Mesendoderm (in vitro differentiated cells): Measurements from ENCODE around the gene NEDD4.
A peak's percentile ranks its signal among the peaks of the same experiment; 100 is the strongest.

Experiments
- DNase-seq: peaks from one replicate; pipeline ENCODE4 v3.0.0; 2013
- H2AK5ac ChIP-seq: 2 replicates; pipeline ENCODE4 v1.6.1; 2013; ENCODE audit warnings: low read length, inconsistent platforms
- H2BK120ac ChIP-seq: 2 replicates; pipeline ENCODE4 v1.6.1; 2013; ENCODE audit warnings: low read depth, mild to moderate bottlenecking, low read length, moderate library complexity, mixed read lengths
- H2BK15ac ChIP-seq: replicated peaks from 2 replicates; pipeline ENCODE4 v1.6.1; 2013; ENCODE audit warnings: low read depth, mild to moderate bottlenecking, moderate library complexity
- H2BK5ac ChIP-seq: 2 replicates; pipeline ENCODE4 v1.6.1; 2013; ENCODE audit warnings: low read length, inconsistent platforms
- H3K18ac ChIP-seq: 2 replicates; pipeline ENCODE4 v1.6.1; 2013; ENCODE audit warnings: mild to moderate bottlenecking, low read length, mixed read lengths
- H3K23ac ChIP-seq: one replicate; pipeline ENCODE4 v1.6.1; 2013; ENCODE audit warnings: low read length
- H3K27ac ChIP-seq: 2 replicates; pipeline ENCODE4 v1.5.1; 2013; ENCODE audit warnings: low read depth, mild to moderate bottlenecking, inconsistent platforms, low read length, moderate library complexity
- H3K27me3 ChIP-seq: 2 replicates; pipeline ENCODE4 v1.6.1; 2013; ENCODE audit warnings: low read length, control low read depth, mild to moderate bottlenecking, inconsistent platforms; ENCODE audit not compliant: insufficient read depth, poor library complexity
- H3K36me3 ChIP-seq: 2 replicates; pipeline ENCODE4 v1.6.1; 2013; ENCODE audit warnings: low read length, inconsistent platforms; ENCODE audit not compliant: control insufficient read depth, insufficient read depth
- H3K4ac ChIP-seq: one replicate; pipeline ENCODE4 v1.6.1; 2013; ENCODE audit warnings: low read depth, mild to moderate bottlenecking, low read length, moderate library complexity
- H3K4me1 ChIP-seq: 2 replicates; pipeline ENCODE4 v1.6.1; 2013; ENCODE audit warnings: low read depth, low read length, inconsistent platforms; ENCODE audit not compliant: control insufficient read depth
- H3K4me2 ChIP-seq: 2 replicates; pipeline ENCODE4 v1.6.1; 2013; ENCODE audit warnings: low read length
- H3K4me3 ChIP-seq: 2 replicates; pipeline ENCODE4 v1.5.1; 2013; ENCODE audit warnings: mild to moderate bottlenecking, low read length
- H3K56ac ChIP-seq: one replicate; pipeline ENCODE4 v1.6.1; 2013; ENCODE audit warnings: low read length
- H3K79me1 ChIP-seq: 2 replicates; pipeline ENCODE4 v1.6.1; 2013; ENCODE audit warnings: low read length, inconsistent platforms
- H3K79me2 ChIP-seq: 2 replicates; pipeline ENCODE4 v1.6.1; 2013; ENCODE audit warnings: mild to moderate bottlenecking, low read length; ENCODE audit not compliant: control insufficient read depth, insufficient read depth
- H3K9ac ChIP-seq: 2 replicates; pipeline ENCODE4 v1.6.1; 2013; ENCODE audit warnings: low read length, inconsistent platforms
- H4K5ac ChIP-seq: one replicate; pipeline ENCODE4 v1.6.1; 2013; ENCODE audit warnings: low read length
- H4K8ac ChIP-seq: one replicate; pipeline ENCODE4 v1.6.1; 2013; ENCODE audit warnings: low read depth, mild to moderate bottlenecking, control low read depth, low read length, moderate library complexity
- WGBS: extraction: QIAGEN DNeasy Blood & Tissue Kit; methylation state at CpG from one replicate; pipeline ENCODE4 v1.1.7; 2013; ENCODE audit warnings: low lambda C conversion rate, missing lambda C conversion rate; ENCODE audit not compliant: insufficient coverage; ENCODE audit errors: extremely low coverage; 5-methylcytosine and 5-hydroxymethylcytosine counted together

Gene NEDD4

GRCh38 chr15:55900019-55900418 lies 93.4 kb downstream of the NEDD4 start:
- Histone ChIP-seq H2BK120ac (no peak overlapping the region), H3K4me2 (no peak overlapping the region), H3K79me2 (no peaks in the 10 kb centered on the region), H2AK5ac (no peak overlapping the region), H3K36me3 (no peaks in the 10 kb centered on the region), H3K27ac (no peak overlapping the region), H2BK5ac (no peak overlapping the region), H3K9ac (no peak overlapping the region), H4K5ac (no peak overlapping the region), H3K4ac (no peak overlapping the region), H3K27me3 (no peaks in the 10 kb centered on the region), H4K8ac (no peak overlapping the region), H3K18ac (no peak overlapping the region), H2BK15ac (no peak overlapping the region), H3K23ac (no peak overlapping the region), H3K4me1 (peaks cover 3% of the 10 kb centered on the region), H3K79me1 (no peaks in the 10 kb centered on the region), H3K4me3 (no peak overlapping the region), H3K56ac (no peak overlapping the region)
- DNase-seq, result no peak
- WGBS, result no CpG with 5 or more reads among the region's 3 CpGs

- Histone ChIP-seq H2AK5ac (no peak overlapping the region), H3K79me1 (no peaks in the 10 kb centered on the region), H3K4ac (no peak overlapping the region), H3K9ac (no peak overlapping the region), H3K18ac (no peak overlapping the region), H3K4me1 (peaks cover 3% of the 10 kb centered on the region), H3K27ac (no peak overlapping the region), H3K4me2 (no peak overlapping the region), H3K79me2 (no peaks in the 10 kb centered on the region), H3K56ac (no peak overlapping the region), H4K5ac (no peak overlapping the region), H2BK15ac (no peak overlapping the region), H3K4me3 (no peak overlapping the region), H3K36me3 (no peaks in the 10 kb centered on the region), H3K27me3 (no peaks in the 10 kb centered on the region), H4K8ac (no peak overlapping the region), H2BK5ac (no peak overlapping the region), H2BK120ac (no peak overlapping the region), H3K23ac (no peak overlapping the region)
- no CpG with 5 or more reads among the region's 1 CpG for WGBS
- DNase-seq, result no peak
Measured at GRCh38 chr15:55899537-55899936, 93.9 kb downstream of the NEDD4 start.

GRCh38 chr15:55897560-55898336 lies 95.7 kb downstream of the NEDD4 start:
- H3K9ac ChIP-seq, result peak overlapping the region; percentile 56
- no peaks in the 10 kb centered on the region for H3K79me2 ChIP-seq
- no CpG with 5 or more reads among the region's 6 CpGs for WGBS
- peak overlapping the region; percentile 75 for H4K5ac ChIP-seq
- no peak overlapping the region for H3K4me2 ChIP-seq
- H3K4me3 ChIP-seq, result no peak overlapping the region
- H3K27me3 ChIP-seq, result no peaks in the 10 kb centered on the region
- no peak overlapping the region for H2BK15ac ChIP-seq
- H3K4me1 ChIP-seq, result peaks cover 3% of the 10 kb centered on the region
- H3K79me1 ChIP-seq, result no peaks in the 10 kb centered on the region
- H3K56ac ChIP-seq, result peak overlapping the region; percentile 81
- H3K36me3 ChIP-seq, result no peaks in the 10 kb centered on the region
- no peak overlapping the region for H4K8ac ChIP-seq
- H3K23ac ChIP-seq, result no peak overlapping the region
- peak; percentile 77 for DNase-seq
- no peak overlapping the region for H3K27ac ChIP-seq
- H2BK5ac ChIP-seq, result no peak overlapping the region
- no peak overlapping the region for H2AK5ac ChIP-seq
- H2BK120ac ChIP-seq, result no peak overlapping the region
- H3K4ac ChIP-seq, result peak overlapping the region; percentile 26
- no peak overlapping the region for H3K18ac ChIP-seq

GRCh38 chr15:55894399-55894965 lies 98.9 kb downstream of the NEDD4 start:
- peaks cover 3% of the 10 kb centered on the region for H3K4me1 ChIP-seq
- no peak for DNase-seq
- no peak overlapping the region for H3K4me3 ChIP-seq
- no peak overlapping the region for H2AK5ac ChIP-seq
- no peaks in the 10 kb centered on the region for H3K79me1 ChIP-seq
- H3K9ac ChIP-seq, result no peak overlapping the region
- H3K4me2 ChIP-seq, result no peak overlapping the region
- H3K18ac ChIP-seq, result no peak overlapping the region
- no peak overlapping the region for H3K27ac ChIP-seq
- H2BK15ac ChIP-seq, result no peak overlapping the region
- no CpG with 5 or more reads among the region's 3 CpGs for WGBS
- H3K56ac ChIP-seq, result no peak overlapping the region
- no peaks in the 10 kb centered on the region for H3K79me2 ChIP-seq
- H3K36me3 ChIP-seq, result no peaks in the 10 kb centered on the region
- H2BK120ac ChIP-seq, result no peak overlapping the region
- H3K23ac ChIP-seq, result no peak overlapping the region
- H4K5ac ChIP-seq, result no peak overlapping the region
- H3K27me3 ChIP-seq, result no peaks in the 10 kb centered on the region
- no peak overlapping the region for H3K4ac ChIP-seq
- no peak overlapping the region for H2BK5ac ChIP-seq
- no peak overlapping the region for H4K8ac ChIP-seq

- no peak overlapping the region for H3K23ac ChIP-seq
- no peak overlapping the region for H2BK120ac ChIP-seq
- no peak overlapping the region for H3K4me2 ChIP-seq
- H4K5ac ChIP-seq, result no peak overlapping the region
- H4K8ac ChIP-seq, result no peak overlapping the region
- no peak overlapping the region for H3K9ac ChIP-seq
- H3K4me1 ChIP-seq, result peaks cover 3% of the 10 kb centered on the region
- WGBS, result no CpG with 5 or more reads among the region's 3 CpGs
- no peak overlapping the region for H2BK15ac ChIP-seq
- no peak overlapping the region for H3K56ac ChIP-seq
- no peak overlapping the region for H2BK5ac ChIP-seq
- no peak overlapping the region for H2AK5ac ChIP-seq
- DNase-seq, result no peak
- no peak overlapping the region for H3K4me3 ChIP-seq
- H3K4ac ChIP-seq, result no peak overlapping the region
- no peaks in the 10 kb centered on the region for H3K27me3 ChIP-seq
- no peaks in the 10 kb centered on the region for H3K79me2 ChIP-seq
- H3K36me3 ChIP-seq, result no peaks in the 10 kb centered on the region
- no peak overlapping the region for H3K27ac ChIP-seq
- H3K18ac ChIP-seq, result no peak overlapping the region
- H3K79me1 ChIP-seq, result no peaks in the 10 kb centered on the region
Measured at GRCh38 chr15:55893852-55894251, 99.6 kb downstream of the NEDD4 start.
